Prostate gland (tissue), 2 donors: ENCODE results near the gene BMERB1.

Experiments
- POLR2AphosphoS5 ChIP-seq: sonication (generic); formaldehyde crosslinking; IDR thresholded peaks from one replicate; pipeline ENCODE4 v1.6.1; 2017; ENCODE audit warnings: antibody characterized with exemption
- TF ChIP-seq, protein P1 (sequence below), 4 experiments: fragments of 200-600 bp in 2 of 4; fragments of 450-650 bp in 2 of 4; sonication (generic) in 2 of 4; IDR thresholded peaks; 1 replicate in 3 of 4; 2 replicates in 1 of 4; pipeline ENCODE4 v1.5.1; 2016 to 2019; ENCODE audit warnings: antibody characterized with exemption in 4 of 4, mild to moderate bottlenecking in 2 of 4, moderate library complexity in 2 of 4

DNA sequence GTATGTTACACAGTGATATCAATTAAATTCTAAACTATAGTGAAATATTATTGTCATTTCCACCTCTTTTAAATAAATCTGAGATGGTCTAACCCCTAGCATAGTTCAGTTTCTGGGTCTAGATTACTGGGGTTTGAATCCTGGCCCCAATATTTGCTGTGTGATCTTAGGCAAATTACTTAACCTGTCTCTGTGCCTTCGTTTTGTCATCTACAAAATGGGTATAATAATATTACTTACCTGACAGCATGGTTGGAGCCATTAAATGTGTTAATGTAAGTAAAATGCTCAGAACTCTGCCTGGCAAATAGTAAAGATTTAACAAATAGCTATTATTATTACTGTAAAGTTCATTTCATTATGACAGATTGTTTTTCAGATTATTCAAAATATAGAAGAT lies 52.3 kb downstream of the BMERB1 start:
- TF ChIP-seq, protein P1, sequence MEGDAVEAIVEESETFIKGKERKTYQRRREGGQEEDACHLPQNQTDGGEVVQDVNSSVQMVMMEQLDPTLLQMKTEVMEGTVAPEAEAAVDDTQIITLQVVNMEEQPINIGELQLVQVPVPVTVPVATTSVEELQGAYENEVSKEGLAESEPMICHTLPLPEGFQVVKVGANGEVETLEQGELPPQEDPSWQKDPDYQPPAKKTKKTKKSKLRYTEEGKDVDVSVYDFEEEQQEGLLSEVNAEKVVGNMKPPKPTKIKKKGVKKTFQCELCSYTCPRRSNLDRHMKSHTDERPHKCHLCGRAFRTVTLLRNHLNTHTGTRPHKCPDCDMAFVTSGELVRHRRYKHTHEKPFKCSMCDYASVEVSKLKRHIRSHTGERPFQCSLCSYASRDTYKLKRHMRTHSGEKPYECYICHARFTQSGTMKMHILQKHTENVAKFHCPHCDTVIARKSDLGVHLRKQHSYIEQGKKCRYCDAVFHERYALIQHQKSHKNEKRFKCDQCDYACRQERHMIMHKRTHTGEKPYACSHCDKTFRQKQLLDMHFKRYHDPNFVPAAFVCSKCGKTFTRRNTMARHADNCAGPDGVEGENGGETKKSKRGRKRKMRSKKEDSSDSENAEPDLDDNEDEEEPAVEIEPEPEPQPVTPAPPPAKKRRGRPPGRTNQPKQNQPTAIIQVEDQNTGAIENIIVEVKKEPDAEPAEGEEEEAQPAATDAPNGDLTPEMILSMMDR (IDR thresholded peaks at IDR 0.05) = no peak
- no peak for TF ChIP-seq POLR2AphosphoS5
